GM10266 (cell line): ENCODE measurements around the gene ANKRD50.

Source experiments
- DNase-seq: peaks from one replicate; pipeline ENCODE4 v3.0.0; 2012; ENCODE audit errors: extremely low spot score
- TF ChIP-seq, protein P1 (sequence below): IDR thresholded peaks from 2 replicates; pipeline ENCODE4 v1.5.1; 2012; ENCODE audit warnings: mild to moderate bottlenecking, low read depth; ENCODE audit not compliant: control insufficient read depth, insufficient read depth; ENCODE audit errors: missing control alignments

Gene ANKRD50, protein sequence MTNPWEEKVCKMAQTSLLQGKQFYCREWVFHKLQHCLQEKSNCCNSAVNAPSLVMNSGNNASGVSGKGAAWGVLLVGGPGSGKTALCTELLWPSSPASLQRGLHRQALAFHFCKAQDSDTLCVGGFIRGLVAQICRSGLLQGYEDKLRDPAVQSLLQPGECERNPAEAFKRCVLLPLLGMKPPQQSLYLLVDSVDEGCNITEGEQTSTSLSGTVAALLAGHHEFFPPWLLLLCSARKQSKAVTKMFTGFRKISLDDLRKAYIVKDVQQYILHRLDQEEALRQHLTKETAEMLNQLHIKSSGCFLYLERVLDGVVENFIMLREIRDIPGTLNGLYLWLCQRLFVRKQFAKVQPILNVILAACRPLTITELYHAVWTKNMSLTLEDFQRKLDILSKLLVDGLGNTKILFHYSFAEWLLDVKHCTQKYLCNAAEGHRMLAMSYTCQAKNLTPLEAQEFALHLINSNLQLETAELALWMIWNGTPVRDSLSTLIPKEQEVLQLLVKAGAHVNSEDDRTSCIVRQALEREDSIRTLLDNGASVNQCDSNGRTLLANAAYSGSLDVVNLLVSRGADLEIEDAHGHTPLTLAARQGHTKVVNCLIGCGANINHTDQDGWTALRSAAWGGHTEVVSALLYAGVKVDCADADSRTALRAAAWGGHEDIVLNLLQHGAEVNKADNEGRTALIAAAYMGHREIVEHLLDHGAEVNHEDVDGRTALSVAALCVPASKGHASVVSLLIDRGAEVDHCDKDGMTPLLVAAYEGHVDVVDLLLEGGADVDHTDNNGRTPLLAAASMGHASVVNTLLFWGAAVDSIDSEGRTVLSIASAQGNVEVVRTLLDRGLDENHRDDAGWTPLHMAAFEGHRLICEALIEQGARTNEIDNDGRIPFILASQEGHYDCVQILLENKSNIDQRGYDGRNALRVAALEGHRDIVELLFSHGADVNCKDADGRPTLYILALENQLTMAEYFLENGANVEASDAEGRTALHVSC (N-terminal part only)

DNA sequence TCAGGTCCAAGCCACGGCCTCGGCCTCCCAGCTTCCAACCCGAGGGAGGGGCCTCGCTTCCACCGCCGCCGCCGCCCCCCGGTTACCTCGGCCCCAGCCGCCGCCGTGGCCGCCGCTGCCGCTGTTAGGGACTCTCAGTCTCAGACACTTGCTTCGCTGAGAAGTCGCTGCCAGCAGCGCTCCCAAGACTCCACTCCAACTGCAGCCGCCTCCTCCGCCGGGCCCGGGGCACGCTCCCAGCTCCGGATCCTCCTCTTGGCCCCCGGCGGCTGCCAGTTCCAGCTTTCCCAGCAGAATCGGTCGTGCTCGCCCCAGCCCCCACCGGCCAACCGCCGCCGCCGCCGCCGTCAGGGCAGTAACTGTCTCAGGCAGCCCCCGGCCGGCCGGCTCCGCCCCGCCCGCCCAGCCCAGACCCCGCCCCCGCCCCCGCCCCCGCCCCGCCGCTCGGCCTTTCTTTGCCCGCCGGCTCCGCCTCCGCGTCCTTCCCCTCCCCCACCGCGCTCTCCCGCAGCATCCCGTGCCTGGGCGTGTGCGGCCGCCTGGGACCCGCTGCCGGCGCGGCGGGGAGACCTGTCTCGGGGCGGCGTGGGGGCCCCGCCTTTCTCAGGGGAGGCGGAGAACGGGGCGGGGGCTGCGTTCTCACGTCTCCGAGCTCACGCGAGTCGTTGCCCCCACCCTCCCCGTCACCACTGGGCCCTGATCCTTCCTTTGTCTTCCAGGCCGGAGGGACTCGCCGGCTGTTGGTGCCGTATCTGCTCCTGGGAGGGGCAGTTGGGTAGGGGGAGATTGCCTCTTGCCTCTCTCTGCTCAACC is at the start of gene ANKRD50:
ANKRD50 (minus strand) TSS at position 361 of the 813 bp plus-strand sequence. CDS start 2,221 bp downstream, outside the sequence.
- peak; percentile 87 for DNase-seq
- TF ChIP-seq, protein P1, sequence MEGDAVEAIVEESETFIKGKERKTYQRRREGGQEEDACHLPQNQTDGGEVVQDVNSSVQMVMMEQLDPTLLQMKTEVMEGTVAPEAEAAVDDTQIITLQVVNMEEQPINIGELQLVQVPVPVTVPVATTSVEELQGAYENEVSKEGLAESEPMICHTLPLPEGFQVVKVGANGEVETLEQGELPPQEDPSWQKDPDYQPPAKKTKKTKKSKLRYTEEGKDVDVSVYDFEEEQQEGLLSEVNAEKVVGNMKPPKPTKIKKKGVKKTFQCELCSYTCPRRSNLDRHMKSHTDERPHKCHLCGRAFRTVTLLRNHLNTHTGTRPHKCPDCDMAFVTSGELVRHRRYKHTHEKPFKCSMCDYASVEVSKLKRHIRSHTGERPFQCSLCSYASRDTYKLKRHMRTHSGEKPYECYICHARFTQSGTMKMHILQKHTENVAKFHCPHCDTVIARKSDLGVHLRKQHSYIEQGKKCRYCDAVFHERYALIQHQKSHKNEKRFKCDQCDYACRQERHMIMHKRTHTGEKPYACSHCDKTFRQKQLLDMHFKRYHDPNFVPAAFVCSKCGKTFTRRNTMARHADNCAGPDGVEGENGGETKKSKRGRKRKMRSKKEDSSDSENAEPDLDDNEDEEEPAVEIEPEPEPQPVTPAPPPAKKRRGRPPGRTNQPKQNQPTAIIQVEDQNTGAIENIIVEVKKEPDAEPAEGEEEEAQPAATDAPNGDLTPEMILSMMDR: no peak

DNA sequence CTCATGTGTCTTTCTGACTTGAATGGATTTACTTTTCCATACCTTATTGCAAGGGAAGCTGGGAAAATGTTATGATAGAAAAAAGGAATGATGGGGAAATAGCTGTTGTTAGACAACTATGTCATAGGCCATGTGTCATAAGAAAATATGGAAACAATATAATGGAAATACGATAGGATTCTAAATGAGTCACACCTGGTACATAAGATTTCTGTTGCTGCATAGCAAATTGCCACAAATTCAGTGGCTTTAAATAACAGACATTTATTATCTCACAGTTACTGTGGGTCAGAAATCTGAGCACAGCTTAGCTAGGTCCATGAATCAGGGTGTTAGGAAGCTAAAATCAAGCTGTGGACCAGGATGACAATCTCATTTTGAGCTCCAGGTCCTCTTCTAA is 44.6 kb upstream of the ANKRD50 start:
- DNase-seq: no peak
- TF ChIP-seq, protein P1: no peak

DNA sequence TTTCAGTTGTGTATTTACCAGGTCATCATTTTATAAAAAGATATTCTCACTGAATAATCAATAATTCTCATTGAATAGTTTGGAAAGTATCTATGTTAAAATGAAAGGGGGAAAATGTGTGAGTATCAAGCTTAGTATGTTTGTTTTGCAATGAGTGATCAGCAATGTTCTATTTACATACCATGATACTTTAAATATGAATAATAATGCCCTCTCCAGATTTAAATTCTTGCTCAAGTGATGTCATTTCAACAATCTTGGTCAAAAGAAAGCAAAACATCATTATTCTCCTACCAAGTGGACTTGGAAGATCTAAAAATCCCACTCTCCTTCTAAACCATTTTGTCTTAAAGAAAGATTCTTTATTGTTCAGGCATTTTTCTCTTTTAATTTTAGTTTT is 42.1 kb upstream of the ANKRD50 start:
- TF ChIP-seq, protein P1: no peak
- DNase-seq: no peak

DNA sequence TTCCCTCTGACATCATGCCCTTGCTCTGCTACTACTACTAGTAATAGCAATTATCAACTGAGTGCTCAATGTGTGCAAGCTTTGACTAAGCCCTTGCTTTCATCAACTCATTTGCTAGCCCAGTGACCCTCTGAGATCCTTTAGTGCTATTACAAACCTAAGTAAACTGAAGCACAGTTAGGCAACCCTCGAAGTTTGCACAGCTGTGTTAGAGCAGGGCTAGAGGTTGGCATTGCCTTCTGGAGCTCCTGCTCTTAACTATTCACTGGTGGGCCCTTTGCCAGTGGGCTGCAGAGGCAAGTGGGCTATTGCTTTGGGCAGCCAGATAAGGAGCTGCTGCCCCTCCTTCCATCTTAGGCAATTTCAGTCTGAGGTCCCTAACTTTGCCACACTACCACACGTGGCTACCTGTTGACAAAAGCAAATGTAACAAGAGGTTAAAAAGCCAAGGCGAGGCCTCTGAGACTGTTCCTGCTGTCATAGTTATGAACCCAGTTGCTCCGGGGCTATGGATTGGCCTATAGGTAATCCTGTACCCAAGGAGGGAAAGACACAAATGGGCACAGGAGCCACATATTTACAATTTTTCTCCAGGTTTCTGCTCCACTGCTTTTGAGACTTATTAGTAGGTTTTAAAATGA is 41.5 kb upstream of the ANKRD50 start:
- DNase-seq: no peak
- TF ChIP-seq, protein P1: no peak

DNA sequence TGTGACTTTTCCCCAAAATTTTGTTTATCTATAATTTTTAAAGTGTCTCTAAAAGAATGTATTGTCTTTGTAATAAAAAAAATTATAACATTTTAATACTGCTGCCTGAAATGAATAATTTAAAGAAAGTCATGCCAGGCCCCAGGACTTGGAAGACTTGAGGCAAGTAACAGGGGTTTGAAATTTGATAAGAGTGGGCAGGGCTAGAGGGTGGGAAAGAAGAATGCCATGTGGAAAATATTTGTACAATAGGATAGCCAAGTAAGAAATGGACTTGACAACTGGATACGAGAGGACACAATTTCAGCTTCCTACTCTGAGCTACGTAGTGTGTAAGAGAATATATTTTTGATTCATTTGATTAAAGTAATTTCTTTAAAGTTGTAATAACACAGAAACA is 36.9 kb upstream of the ANKRD50 start:
- TF ChIP-seq, protein P1: no peak
- DNase-seq: no peak

DNA sequence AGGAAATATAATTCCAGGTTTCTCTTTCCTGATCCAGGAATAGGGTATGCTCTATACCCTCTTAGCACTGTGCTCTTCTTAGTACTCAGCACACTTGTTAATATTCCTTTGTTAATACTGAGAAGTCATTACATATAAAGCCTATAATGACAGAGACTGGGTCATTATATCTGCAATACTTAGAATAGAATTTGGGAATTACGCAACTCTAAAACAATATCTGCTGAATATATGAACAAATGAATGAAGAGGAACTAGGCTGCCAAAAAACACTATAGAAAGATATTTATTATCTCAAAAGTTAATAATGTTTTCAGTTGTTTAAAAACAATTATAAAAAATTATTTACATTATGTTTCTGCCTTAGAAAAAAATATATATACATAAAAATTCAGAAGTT is 36.4 kb upstream of the ANKRD50 start:
- TF ChIP-seq, protein P1: no peak
- DNase-seq: no peak
